Activated T-cell treated with anti-CD3 and anti-CD28 coated beads for 48 hours (primary cell): ENCODE results near the gene NEDD8.

Source experiments
- DNase-seq: peaks from one replicate; pipeline ENCODE4 v3.0.0-alpha.2; 2020; ENCODE audit warnings: low read depth

NEDD8 gene

DNA sequence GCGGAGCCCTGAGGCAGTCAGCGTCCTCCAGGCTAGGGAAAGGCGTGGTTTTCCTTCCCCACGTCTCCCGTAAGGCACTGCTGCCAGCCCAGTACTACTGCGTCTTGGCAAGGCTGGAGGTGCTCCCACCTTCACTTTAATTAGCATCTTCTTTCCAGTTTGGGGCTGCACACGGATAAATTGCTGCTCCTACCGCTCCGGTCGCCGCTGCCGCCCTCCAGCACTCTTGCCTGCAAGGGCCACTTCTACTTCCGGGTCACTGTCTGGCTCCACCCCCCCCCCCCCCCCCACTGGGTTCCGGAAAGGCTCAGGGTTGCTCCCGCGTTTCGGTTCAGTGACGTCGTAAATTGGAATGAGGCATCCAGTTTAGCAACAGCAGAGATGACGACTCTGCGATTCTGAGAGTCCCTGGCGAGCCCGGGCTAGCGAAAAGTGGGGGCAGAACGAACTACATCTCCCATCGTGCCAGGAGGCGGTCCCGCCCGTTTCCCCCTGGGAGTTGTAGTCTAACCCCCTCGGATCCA is at the start of gene NEDD8:
Gene NEDD8, minus strand, starts transcription at position 247 of the 524 bp plus-strand sequence. Its CDS starts 100 bp downstream, at position 147.
- DNase-seq, result peak; percentile 85

DNA sequence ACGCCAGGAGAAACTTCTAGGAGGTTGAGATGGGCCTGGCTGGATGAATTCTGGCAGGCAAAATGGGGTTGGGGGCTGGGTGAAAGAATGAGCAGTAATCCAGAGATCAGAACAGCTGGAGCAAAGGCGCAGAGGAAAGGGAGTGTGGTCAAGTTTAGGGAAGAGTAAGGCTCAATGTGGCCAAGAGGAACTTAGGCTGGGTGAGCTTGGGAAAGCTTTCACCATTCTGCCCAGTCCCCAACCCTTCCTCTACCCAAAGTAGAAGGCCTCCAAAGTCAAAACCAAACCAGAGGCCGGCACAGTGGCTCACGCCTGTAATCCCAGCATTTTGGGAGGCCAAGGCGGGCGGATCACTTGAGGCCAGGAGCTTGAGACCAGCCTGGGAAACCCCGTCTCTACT is 49.5 kb upstream of the NEDD8 start:
- DNase-seq, result no peak

DNA sequence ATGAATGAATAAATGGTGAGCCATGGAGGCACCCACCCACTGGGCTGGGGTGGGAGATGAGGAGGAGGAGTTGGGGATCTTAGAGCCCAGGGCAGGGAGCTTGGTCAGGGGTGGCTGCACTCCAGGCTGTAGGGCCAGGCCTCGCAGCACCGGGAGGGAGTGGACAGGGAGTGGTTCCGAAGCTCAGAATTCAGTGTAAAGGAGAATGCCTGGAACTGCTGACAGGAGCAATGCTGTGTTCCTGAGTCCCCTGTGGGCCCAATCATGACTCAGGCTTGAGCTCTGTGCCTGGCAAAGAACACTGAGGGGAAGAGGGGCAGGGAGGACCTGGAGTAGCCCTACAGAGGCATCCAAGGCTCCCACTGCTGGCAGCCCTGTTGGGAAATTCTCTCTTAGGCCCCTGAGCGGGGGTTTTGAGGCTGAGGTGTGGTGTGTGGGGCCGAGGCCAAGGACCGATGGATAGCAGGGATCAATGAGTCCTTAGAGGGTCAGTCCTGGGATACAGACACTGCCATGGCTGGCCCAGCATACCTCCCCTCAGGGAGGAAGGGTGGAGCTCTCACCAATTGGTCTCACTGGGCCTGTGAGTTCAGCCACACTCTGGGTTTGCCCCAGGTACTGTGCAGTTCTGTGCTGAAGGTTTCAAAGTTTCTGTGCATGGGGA is 48.8 kb upstream of the NEDD8 start:
- no peak for DNase-seq

DNA sequence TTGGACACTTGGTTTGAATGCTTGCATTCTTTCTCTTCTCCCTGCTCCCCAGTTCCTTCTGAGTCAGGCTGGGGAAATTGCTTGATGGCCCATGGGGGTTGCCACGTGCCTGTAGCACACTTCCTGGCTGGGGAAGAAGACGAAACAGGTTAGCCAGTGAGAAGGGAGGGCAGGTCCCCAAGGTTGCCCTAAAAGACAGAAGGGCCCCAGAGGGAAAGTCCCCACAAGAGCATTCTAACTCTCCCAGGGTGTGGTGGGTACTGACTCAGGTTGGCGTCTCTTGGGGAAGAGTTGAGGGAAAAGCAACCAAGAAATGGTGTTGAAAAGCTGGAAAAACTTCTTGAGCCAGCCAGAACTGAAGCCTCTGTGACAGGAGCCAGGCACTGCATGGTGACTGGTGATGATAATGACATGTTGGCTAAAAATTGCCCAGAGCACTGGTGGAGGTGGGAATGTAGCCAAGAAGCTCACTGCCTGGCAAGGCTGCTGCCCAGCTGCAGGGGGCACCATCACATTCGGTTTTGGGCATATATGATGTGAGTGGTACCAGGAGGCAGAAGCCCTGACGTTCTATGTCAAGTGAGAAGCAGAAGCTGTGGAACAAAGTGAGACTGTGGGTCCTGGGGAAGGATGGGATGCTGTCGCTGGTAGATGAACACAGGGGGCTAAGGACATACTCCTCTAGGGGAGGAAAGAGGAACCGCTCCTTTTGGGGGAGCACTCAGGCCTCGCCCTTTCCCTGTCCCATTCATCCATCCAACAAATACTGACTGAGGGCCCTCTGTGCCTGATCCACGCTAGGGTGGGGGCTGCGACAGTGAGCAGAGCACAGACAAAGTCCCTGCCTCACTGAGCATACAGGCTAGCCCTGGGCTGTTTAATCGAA is 47.4 kb upstream of the NEDD8 start:
- DNase-seq, result peak; percentile 42

DNA sequence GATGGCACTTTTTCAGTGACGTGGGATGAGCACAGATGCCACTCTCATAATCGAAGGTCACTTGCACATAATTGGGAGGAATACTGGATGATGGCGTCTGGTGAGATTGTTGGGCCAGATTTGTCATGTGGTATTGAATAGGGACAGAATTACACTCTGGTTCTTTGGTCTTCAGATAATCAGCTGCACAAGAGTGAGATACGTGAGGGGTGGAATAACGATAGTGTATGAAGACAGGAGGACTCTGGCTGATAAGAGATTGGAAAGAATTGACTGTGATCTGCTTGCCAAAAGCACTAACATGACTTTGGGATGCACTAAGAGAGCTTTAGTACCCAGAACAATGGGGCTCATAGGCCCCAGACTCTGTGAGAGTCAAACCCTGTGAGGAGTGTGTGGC is 46.3 kb upstream of the NEDD8 start:
- no peak for DNase-seq

DNA sequence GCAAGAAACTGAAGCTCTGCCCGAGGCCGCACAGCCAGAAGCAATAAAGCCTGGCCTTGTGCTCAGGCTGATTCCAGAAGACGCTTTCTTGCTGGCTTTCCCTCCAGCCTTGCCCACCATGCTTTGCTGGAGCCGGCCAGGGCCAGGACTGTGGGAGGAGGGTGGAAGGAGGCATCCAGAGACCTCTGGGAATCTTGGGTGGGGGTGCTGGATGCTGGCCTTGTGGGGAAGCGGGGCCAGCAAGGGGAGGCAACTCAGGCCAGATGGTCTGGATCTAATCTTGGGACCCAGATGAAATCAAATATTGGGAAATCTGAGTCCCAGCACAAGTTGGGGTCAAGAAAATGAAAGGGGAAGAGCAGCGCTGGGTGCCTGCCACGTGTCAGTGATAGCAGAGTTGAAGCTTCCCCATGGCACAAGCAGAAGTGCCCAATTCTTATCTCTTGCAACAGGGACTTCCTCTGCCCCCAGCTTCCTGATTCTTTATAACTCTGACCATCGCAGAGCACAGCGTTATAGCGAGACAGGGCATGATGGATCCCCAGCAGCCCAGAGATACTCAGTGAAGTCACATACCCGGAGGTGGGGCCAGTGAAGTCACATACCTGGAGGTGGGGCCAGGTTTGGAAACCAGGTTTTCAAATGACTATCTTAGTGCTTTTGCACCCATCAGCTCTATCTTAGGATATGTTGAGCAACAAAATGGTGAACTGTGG is 45.6 kb upstream of the NEDD8 start:
- DNase-seq, result no peak

DNA sequence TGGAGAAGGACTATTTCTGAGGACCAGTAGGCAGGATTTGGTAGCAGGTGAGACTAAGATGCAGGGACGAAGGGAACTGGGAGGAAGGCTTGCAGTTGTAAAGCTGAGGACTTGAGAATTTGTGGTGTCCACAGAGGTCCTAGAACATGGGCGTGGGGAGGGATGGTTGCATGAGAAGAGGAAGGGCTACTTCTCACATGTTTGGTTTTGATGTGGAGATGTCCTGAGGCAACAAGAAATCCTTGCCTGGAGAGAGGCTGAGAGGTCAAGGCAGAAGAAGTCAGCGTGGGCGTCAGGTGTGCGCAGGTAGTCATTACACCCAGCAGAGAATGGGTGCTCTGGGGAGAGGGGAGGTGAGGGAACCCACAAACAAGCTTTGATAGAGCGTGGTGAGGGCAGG is 44.9 kb upstream of the NEDD8 start:
- DNase-seq, result no peak

DNA sequence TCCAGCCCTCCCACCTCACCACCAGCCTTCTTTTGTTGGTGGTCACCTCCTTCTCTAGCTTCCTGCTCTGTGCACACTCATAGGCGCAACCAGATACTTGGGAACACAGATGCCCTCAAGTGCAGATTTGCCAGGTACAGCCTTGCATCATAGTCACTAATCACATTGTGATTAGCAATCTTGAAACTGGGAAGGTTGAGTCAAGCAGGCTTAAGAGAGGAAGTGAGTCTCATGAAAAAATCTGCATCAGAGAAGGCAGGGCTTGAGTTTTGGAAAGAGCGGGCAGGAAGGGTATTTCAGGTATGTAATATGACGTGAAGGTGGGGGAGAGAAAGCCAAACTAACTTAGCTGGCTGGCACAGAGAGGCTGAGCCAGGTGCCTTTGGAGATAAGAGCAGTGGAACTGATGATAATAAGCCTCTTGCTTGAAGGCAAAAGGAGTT is 42.0 kb upstream of the NEDD8 start:
- peak; percentile 22 for DNase-seq

DNA sequence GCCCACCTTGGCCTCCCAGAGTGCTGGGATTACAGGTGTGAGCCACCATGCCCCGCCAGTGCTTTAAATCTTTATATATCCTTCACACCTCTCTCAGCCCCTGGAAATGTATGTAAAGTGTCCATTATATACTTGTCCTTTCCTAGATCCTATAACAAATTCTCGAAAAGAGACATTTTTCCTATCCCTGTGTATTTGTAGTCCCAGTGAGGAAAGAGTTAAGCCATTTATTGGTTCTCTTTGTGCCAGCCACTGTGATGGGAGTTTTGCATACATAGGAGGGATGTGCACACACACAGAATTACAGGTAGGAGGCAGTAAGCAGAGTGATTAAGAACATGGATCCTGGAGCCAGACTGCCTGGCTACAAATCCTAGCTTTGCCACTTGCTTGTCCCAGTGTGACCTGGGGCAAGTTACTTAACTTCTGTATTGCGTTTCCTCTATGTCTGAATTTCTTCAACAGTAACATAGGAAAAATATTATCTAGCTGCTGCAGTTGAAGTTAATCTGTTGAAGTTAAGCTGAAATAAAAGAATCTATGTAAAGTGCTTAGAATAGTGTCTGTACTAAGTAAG is 41.3 kb upstream of the NEDD8 start:
- DNase-seq, result no peak

DNA sequence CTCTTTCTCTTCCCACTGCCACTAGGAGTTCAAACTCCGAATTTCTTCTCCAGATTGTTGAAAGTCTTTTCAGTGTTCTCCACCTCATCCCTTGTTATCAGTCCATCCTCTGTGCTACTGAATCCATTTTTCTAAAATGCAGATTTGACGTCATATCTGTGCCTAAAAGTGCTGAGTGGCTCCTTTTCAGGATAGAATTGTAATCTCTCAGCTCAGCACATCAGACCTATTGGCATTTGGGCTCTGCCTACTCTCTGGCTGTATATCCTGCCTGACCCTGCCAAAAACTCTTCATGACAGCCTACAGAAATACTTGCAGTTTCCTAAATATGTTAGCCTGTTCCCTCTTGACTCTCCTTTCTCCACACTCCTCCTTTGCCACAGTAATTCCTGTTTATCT is 40.3 kb upstream of the NEDD8 start:
- no peak for DNase-seq

DNA sequence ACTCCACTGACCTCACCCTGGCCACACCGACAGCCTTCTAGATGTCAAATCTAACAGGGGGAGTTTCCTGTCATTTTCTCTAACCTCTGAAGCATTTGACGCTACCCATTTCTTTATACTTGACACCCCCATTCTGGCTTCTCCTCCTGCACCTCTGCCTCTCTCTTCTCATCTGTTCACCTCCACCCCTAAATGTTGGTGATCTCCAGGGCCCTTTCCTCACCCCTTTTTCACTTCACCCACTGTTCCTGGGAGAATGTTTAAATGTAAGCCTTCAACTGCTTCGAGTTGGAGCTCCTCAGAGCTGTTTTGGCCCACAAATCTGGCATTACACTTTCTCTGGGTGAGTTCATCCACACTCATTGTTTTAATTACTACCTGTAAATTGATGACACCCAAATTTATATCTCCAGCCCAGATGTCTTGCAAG is 39.7 kb upstream of the NEDD8 start:
- no peak for DNase-seq

DNA sequence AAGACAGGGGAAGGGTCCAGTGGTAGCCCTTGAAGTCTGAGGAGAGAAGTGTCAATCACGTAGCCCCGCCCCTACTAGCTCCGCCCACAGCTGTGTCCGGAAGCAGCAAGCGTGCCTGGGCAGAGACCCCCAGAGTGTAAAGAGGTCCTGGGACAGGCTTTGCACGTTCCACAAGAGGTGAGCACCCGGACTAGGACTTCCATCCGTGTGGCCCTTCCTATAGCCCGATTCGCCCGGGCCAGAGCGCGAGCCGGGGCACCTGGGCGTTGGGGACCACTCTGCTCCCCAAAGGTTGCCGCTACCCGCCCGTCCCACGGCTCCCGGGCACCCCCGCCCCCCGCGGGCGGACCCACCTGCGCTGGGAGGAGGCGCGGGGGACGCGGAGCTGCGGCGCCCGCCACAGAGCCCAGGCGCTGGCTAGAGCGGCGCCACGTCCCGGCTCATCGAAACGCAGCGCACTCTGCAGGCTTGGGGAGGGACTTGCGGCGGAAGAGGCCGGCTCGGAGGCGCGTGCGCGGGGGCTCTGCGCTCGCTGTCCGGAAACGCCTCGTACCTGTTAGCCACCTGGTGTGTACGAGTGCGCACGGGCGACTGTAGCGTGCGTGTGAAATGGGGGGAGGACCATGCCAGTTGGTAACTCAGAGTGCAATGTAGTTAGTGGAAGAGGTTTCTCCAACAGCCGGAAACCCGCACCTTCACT is 39.1 kb upstream of the NEDD8 start, which contains the start of gene RABGGTA:
Gene RABGGTA, minus strand, starts transcription at position 464 of the 700 bp plus-strand sequence. CDS start 482 bp downstream, outside the sequence.
- peak; percentile 85 for DNase-seq

DNA sequence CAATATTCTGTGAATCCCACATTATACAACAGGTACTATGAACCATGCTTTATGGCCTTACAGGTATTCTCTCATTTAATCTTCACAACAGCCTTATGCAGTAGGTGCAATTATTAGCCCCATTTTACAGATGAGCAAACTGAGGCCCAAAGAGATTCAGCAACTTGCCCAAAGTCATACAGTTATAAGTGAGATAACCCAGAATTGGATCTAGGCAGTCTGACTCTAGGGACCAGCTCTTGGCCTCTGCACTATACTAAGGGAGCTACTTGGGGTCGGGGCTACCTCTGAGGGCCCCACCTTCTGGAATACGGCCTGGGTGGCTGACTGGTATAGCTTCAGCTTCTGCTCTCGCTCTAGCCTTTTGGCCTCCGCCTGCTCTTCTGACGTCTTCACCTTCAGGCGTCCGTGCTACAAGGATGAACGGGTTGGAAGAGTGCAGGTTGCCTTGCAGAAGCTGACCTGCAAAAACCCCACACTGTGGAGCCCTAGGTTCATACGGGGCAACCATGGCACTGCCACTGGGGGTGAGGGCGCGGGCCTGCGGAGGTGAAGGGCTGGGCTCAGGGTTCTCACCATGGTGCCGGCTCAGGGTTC is 38.5 kb upstream of the NEDD8 start:
- DNase-seq, result no peak

DNA sequence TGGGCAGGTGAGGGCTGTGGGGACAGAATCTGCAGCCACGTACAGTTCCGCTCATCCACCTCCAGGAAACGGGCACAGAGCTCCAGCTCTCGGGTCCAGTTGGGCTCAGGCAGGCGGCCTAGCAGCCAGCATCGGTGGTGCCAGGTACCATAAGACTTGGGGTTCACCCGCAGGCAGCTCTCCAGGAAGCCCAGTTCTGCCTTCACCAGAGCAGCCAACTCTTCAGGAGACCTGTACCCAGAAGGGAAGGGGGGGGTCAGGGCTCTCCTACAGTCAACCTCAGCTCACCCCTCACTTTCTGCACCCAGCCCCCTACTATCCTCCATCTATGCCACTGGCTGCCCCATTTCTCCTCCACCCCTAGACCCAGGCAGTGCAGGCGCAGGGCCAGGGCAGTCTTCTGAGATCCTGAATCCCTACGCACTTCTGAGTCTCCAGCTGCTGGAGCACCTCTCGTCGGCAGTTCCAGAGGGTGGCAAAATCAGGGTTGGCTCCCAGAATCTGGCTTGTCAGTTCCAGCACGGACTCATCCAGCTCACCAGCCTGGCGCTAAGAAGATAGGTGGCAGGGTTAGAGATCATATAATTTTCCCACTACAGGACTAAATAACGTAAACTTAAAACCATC is 37.9 kb upstream of the NEDD8 start:
- DNase-seq, result no peak

DNA sequence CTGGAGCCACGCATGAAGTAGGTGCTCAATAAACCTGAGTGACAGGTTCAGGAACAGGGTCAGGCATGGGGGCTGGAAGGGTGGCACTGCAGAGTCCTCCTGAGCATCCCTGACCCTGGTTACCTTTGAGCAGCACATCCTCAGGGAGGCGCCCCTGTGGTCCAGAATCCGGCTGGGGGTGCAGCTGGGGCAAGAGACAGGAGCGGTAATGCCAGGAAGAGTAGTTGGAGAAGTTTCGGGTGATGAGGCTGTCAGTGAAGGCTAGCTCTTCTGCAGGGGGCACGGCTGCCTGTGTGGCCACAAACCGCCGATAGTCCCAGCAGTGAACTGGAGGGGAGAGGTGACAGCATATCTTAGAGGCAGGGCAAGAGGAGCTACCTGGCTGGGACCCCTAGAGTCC is 37.2 kb upstream of the NEDD8 start:
- DNase-seq, result no peak

DNA sequence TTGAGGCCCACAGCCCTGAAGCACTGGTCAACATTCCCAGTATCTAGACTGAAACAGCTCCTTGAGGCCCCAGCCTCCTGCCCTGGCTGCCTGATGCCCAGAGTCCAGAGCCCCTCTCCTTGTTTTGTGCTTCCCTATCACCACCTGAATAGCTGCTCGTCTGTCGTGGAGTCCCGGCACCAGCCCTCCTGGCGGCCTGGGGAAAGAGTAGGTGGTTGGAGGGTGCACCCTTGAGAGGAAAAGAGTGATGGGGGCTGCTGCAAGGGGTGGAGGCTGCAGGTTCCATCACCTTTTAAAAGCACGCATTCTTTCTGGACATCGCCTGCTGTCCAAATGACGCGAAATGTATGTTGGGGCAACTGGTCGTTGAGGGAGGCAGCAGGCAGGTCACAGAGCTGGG is 36.1 kb upstream of the NEDD8 start:
- no peak for DNase-seq

DNA sequence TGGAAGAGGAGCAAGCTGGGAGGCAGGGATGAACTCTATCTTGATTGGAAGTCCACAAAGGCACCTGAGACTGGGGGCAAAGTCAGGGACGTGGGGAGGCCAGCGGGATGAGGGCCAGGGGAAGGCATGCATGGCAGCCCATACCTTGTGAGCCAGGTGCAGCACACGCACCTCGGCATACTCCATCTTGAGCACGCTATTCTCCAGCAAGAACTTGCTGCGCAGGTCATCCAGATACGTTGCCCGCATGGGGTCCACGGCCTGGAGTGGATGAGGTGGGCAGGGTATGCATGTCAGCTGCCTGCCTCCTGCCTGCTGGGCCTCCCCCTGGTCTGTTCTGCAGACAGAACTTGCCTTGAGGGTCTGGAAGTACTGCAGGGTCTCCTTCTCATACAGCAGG is 35.3 kb upstream of the NEDD8 start:
- no peak for DNase-seq

DNA sequence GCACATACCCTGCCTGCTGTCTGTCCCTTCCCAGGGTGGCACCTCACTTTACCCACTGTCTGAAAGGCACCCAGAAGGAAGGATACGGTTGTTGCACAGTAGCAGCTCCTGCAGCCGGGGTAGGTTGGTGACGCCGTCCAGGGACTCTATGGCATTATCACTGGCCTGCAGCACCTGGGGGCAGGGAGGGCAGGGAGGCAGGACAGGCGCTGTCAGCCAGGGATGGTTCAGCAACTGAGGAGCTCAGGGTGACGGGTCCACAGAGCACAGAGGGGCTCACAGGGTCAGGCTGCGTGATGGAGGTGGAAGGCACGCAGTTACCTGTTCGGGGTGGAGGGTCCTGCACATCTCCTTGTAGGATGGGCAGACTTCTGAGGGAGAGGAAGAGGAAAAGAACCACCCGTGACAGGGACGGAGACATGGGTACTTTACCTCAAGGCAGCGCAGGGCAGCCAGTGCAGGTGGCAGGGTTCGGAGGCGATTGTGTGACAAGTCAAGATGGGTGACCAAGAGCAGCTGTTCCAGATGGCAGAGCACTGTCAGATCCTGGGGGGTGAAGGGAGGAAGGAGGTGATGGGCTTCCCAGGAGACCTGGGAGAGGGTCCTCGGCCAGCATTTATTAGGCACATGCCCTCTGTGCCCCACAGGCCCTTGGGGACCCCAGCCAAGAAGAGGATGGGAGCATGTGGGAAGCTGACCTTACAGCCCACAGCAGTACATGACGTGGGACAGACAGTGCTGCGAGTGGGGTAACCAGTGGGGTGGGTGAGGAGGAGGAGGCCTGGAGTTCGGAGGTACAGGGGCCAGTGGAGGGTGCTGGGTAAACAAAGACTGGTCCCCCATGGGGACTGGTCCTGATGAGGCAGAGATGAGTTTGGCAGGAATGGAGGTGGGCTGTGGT is 34.4 kb upstream of the NEDD8 start:
- no peak for DNase-seq

DNA sequence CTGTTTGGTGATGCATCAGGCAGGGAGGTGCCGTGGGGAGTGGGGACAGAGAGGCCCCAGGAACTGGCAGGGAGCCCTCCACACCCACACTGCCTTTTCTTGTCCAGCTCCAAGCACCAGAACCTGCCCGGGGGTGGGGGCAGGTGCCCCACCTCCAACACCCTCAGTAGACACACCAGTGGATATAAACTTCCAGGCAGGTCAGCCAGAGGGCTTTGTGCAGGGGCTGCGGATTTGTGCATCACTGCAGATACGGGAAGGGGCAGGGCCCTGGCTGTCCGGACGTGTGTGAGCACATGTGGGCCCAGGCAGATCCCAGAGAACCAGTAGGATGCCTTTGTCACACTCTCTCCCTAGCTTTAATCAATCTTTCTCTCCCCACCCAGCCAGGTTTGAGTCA is 32.1 kb upstream of the NEDD8 start:
- DNase-seq, result no peak
